GM04503 (cell line): ENCODE results near the gene PSORS1C2.
A peak's percentile ranks its signal among the peaks of the same experiment; 100 is the strongest.

Experiments used
- DNase-seq: peaks from one replicate; pipeline ENCODE4 v3.0.0-alpha.2; 2012; ENCODE audit warnings: low read depth

Gene PSORS1C2

DNA sequence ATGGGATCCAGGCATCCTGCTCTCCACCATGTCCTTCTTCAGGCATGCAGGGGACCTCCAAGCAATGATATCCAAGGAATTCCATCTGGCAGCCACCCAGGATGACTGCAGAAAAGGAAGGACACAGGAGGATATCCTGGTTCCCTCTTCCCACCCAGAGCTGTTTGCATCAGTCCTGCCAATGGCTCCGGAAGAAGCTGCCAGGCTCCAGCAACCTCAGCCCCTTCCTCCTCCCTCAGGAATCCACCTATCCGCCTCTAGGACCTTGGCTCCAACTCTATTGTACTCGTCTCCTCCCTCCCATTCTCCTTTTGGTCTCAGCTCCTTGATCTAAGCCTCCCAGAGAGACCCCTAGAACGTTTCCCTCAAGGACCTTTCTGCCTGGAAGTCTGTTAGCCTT, 733 bp upstream of the PSORS1C2 start:
- peak; percentile 25 for DNase-seq

DNA sequence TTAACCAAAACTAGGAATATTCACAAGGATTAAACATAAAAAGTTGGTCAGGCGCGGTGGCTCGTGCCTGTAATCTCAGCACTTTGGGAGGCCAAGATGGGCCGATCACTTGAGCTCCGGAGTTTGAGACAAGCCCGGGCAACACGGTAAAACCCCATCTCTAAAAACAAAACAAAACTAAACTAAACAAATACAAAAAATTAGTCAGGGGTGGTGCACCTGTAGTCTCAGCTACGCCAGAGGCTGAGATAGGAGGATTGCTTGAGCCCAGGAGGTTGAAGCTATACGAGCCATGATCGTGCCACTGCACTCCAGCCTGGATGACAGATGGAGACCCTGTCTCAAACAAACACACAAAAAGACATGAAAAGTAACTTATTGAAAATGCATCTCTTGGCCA, 3.2 kb downstream of the PSORS1C2 start:
- DNase-seq: no peak

GRCh38 chr6:31132806-31133205, 6.1 kb downstream of the PSORS1C2 start:
- DNase-seq: no peak

GRCh38 chr6:31131595-31131994, 7.3 kb downstream of the PSORS1C2 start:
- DNase-seq: no peak

DNA sequence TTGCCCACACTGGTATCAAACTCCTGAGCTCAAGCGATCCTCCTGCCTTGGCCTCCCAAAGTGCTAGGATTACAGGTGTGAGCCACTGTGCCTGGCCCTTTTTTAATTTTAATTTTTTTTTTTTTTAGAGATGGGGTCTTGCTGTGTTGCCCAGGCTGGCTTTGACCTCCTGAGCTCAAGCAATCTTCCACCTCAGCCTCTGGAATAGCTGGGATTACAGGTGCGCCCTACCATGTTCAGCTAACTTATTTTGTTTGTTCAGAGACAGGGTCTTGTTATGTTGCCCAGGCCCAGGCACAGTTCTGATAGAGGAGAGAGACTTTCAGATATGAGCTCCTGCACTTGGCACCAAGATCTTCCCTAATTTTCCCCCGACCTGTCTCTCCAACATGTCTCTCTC, 8.1 kb downstream of the PSORS1C2 start:
- DNase-seq: no peak

GRCh38 chr6:31129130-31129529, 9.7 kb downstream of the PSORS1C2 start:
- DNase-seq: no peak

DNA sequence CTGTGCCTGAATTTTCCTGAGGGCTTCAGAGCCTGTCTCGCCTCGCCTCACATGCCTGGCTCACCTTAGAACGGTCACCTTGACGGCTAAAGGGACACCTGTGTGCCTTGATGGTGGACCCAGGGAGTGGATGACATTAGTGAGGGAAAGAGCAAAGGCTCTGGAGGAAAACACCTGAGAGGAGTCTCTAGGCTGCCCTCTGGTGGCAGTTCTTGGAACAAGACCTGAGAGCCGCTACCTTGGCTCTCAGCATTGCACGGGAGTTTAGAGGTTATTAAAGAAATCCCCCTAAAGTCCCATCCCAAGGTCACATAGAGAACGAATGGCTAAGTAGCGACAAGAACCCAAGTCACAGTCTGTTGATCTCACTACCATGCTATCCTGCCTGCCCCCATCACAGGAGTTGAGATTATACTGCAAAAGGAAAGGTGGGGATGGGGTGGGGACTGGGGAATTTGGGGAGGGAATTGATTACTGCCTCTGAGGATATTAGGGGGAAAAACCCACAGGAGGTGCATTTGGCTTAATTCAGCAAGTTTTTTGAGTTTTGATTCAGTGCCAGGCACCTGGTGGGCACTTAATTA, 10.7 kb downstream of the PSORS1C2 start:
- DNase-seq: no peak

GRCh38 chr6:31126396-31127175, 12.3 kb downstream of the PSORS1C2 start:
- DNase-seq: no peak

DNA sequence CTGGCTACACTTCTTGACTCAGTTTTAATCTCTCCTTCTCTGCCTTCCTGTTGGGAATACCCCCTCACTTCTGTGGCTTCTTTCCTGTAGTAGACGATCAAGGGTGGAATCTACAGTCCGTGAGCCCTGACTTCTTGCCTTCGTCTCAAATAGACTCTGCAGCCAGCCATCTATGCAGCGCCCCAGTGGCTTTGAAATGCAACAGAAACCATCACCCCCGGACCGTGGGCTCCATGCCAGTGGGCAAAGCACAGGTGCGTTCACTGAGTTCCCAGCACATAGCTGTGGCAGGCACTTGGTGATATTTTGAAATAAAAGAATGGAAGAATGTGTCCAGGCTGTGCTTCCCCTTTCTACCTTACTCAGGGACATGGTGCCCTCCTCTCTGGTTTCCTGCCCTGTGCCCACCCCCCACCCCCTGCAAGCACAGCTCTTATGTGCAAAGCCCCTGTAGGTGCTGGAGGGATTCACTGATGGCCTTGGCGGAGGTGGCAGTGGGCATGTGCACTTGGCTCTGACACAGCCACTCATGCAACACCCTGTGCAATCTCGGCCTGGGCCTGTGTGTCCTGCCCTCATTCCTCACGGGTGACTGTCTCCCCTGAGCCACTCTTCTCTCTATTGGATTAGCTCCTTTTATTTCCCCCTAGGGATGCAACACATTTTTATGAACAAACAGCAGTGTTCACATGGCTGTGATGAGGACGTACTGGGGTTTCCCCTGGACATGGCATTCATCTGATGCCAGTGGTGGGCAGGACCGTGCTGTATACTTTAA, 13.1 kb downstream of the PSORS1C2 start:
- peak; percentile 88 for DNase-seq

- no peak for DNase-seq
Measured at GRCh38 chr6:31125162-31125561, 13.7 kb downstream of the PSORS1C2 start.

DNA sequence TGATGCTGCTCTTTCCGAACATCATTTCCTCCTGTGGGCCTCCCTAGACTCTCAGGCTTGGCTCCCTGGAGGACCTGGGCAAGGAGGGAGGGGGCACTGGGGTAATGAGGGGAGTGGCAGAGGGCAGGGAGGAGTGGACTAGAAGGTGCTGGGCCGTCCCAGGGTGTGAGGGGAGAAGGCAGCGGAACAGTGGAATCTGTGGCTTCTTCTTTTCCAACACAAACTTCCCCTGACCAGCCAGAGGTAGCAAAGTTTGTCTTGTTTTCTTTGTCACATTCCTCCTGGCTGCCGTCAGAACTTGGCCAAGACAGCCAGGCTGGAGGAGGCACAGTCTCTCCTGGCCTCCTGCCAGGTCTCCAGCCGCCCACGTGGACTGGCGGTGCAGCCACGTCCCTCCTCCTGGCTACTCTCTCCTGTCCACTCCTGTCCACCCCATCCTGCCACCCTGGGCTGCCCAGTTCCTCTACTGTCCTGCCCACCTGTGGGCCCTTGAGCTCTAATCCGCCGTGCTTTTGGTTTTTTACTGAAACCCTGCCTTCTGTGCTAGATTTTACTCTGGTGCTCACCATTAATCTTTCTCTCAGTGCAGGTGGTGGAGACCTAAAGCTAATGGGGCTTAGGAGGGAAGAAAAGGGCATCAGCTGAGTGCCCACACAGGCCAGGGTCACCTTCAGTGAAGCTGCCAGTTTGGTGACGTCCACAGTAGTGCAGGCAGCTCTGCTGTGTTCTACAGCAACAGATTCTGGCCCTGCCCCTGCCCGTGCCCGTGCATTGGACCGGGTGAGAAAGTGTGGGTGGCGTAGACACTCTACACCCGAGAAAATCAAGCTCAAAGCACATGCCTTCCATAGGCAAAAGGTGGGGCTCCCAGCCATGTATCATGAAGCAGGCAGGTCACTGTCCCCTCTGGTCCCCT, 15.8 kb downstream of the PSORS1C2 start:
- DNase-seq: peak; percentile 47

GRCh38 chr6:31121131-31121790, 17.6 kb downstream of the PSORS1C2 start:
- no peak for DNase-seq

DNA sequence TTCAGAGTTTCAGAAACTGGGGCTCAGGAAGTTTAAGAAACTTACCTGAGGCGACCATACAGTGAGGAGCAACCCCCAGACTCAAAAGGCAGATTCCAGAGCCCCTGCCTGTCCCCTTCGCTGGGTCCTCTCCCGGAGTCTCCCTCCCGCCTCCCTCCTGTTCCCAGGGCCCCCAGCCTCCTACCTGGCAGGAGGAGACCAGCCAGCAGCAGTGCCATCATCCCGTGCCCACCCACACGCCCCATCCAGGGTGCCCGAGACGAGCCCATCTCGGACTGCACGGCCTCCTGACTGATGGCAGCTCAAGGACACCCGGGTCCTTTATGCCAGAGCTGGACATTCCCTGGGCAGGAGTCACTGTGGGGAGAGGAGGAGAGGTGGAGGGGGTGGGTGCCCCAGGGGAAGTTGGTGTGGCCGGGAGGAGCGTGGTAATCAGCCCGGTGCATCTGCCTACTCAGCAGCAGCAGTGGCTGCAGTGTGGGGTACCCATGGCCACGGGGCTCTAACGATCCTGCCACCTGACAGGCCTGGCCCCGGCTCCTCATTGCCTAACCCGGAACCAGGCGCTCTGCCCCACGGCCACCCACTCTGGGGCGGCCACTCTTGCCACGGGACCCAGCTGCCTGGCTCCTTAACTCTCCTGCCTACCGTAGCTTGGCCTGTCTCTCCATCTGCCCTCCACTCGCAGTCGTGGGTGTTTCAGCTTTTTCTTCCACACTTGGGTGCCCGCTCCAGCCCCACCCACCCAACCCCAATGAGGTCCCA, 18.5 kb downstream of the PSORS1C2 start, which contains the start of gene CDSN:
Gene CDSN, minus strand, starts transcription at position 296 of the 765 bp plus-strand sequence. Its CDS starts 27 bp downstream, at position 269.
- DNase-seq: no peak

DNA sequence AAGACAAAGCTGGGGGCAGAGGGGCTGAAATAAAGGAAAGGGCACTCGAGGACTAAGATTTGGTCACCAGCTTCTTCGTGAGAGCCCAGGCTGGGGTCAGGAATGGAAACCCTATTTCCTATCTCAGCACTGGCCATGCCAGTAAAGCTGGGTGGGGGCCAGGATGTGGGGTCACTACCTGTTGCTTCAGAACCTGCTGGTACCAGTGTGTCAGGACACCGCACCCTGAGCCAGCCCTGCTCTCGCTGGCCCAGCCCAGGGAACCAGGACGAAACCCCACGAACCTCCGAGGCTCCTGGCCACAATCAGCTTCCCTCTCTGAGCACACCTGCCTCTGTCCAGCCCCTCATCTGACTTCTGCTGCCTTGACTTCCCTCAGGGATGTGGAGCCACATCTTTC, 20.7 kb downstream of the PSORS1C2 start:
- DNase-seq: no peak

DNA sequence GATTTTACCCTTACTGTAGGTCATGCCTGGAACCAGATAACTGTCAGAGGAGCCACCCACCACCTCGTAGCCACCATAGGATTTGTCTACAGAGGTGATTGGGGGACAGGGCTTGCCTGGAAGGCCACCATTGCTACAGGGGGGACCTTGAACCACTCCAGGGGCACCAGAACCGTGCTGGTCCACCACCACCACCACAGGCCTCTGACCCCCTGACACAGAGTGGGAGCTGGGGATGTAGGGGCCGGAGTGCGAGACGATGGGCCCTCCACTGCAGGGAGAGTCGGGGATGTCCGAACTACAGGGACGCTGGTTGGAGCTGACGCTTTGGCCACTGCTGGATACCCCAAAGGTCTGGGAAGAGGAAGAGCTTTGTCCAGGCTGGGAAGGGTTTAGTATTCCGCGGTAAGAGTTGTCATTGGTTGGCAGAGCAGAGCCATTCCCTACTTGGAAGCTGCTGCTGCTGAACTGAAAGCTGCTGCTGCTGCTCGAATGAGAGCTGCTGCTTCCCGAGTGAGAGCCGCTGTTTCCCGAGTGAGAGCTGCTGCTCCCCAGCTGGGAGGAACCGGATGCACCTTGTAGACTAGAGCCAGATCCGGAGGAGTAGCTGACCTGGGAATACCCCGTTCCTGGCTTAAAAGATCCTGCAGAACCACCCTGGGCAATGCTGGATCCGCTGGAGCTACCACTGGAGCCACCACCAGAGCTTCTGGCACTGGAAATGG, 22.0 kb downstream of the PSORS1C2 start:
- DNase-seq: no peak

DNA sequence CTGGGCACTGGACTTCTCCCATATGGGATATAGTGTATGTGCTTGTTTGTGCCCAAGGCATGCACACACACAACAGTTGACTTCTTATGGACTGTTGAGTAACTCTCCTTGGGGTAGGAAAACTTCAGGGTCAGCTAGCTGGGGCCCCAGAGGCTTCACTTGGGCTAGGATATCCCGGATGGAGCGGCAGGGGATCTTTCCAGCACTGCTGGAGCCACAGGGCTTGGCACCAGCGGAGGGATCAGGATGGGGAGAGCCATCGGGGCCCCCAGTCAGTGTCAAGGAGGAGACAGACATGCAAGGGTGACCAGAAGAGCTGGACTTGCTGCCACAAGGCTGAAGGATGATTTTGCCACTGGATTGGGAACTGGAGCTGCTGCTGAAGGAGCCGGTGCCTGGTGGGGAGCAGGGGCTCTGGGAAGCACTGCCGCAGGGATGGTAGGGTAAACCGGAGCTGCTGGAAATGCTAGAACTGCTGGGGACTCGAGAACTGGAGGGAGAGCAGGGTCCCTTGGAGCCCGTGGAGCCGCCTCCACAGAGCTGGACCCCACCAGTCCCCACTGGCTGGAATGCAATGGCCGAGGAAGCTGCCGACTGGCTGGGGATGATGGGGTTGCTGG, 22.8 kb downstream of the PSORS1C2 start:
- no peak for DNase-seq

DNA sequence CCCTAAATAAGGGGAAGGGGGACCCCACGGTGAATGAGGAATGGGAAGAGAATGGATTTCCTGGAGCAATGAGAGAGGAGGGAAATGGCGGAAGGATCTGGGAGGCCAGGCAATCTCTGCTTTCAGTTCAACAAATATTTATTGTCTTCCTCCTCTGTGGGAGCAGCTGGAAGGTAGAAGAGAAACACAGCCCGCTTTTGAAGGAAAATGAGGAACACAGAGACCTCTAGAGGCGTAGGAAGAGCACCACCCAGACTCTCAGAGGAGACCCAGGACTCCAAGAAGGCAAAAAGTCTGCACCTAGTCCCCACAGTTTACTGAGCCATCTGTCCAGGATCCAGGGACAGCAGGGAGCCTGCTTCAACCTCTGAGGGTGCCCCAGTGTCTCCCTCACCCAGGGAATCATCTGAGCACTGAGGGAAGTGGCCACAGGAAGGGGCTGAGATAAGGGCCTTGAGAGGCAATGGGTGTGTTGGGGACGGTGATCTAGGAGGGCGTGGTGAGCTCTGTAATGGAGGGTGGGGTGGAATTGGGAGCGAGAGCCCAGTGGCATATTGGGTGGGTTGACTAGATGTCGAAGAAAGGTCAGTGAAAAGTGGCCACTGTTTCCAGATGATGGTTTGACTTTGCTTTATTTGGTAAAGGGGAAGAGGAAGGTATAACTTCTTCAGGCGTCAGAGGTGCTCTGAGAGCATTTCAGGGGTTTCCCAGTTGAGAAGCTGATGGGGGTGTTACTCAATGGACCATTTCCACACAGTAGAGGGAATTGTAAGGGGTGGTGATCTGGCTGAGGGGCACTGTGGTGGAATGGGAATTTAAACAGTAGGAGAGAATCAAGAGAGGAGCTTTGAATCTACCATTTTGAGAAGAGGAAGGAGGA, 23.7 kb downstream of the PSORS1C2 start:
- DNase-seq: peak; percentile 40

- peak; percentile 88 for DNase-seq
Measured at GRCh38 chr6:31114541-31114878, 24.4 kb downstream of the PSORS1C2 start, which contains the start of gene PSORS1C1. Gene PSORS1C1 (plus strand): TSS chr6:31114800. CDS start chr6:31129633, 14,833 bp downstream.
